K562 (cell line): Measurements from ENCODE around the gene WNT11. TPM values are rescaled to one million over a fixed set of nuclear protein-coding genes. Genes with fewer than 3 reads are reported as not detected.
A peak's percentile ranks its signal among the peaks of the same experiment; 100 is the strongest.

ENCODE experiments used
- CHAMP1 ChIP-seq: fragments of 450-650 bp; IDR thresholded peaks from 2 replicates; pipeline ENCODE4 v1.6.1; 2016; ENCODE audit warnings: mild to moderate bottlenecking
- EP400 ChIP-seq: fragments of 450-650 bp; IDR thresholded peaks from 2 replicates; pipeline ENCODE4 v1.6.1; 2017; ENCODE audit warnings: antibody characterized with exemption, mild to moderate bottlenecking, moderate library complexity
- GATAD2B ChIP-seq: fragments of 450-650 bp; IDR thresholded peaks from 2 replicates; pipeline ENCODE4 v1.6.1; 2017; ENCODE audit warnings: mild to moderate bottlenecking, borderline replicate concordance
- GTF2E2 ChIP-seq: fragments of 200-800 bp; sonication (Bioruptor generic); IDR thresholded peaks from 2 replicates; pipeline ENCODE4 v1.6.1; 2016; ENCODE audit warnings: missing genetic modification characterization, missing compliant biosample characterization
- HCFC1 ChIP-seq: IDR thresholded peaks from 2 replicates; pipeline ENCODE4 v1.6.1; 2012; ENCODE audit warnings: low read depth, low read length, improper control_type of control experiment
- ILK ChIP-seq: fragments of 450-650 bp; IDR thresholded peaks from 2 replicates; pipeline ENCODE4 v1.6.1; 2016; ENCODE audit warnings: missing genetic modification characterization, low read depth, mild to moderate bottlenecking, missing compliant biosample characterization, moderate library complexity, borderline replicate concordance
- MAFK ChIP-seq: IDR thresholded peaks from 2 replicates; pipeline ENCODE4 v1.6.1; 2011; ENCODE audit warnings: low read length, improper control_type of control experiment
- NR2C1 ChIP-seq, 2 experiments: fragments of 450-650 bp; IDR thresholded peaks; 2 replicates each; pipeline ENCODE4 v1.6.1; 2017; ENCODE audit warnings: mild to moderate bottlenecking in 2 of 2, antibody characterized with exemption in 1 of 2, inconsistent platforms in 1 of 2, missing compliant biosample characterization in 1 of 2, missing genetic modification characterization in 1 of 2
- POLR2G ChIP-seq: fragments of 200-400 bp; formaldehyde crosslinking; IDR thresholded peaks from 2 replicates; pipeline ENCODE4 v1.6.1; 2017; ENCODE audit warnings: low read depth, mild to moderate bottlenecking, antibody characterized with exemption, low read length, moderate library complexity
- SIN3B ChIP-seq: fragments of 450-650 bp; IDR thresholded peaks from 2 replicates; pipeline ENCODE4 v1.6.1; 2017; ENCODE audit warnings: low read depth, mild to moderate bottlenecking, moderate library complexity
- SRF ChIP-seq, 2 experiments: fragments of 250-450, 450-650 bp in 1 of 2; sonication (Bioruptor Pico) in 1 of 2; sonication (generic) in 1 of 2; formaldehyde crosslinking; IDR thresholded peaks; 2 replicates each; pipeline versions ENCODE4 v1.5.0 to v1.5.1; 2020 to 2022; ENCODE audit warnings: mild to moderate bottlenecking in 1 of 2, missing genetic modification reagents in 1 of 2
- ZNF175 ChIP-seq: fragments of 200-800 bp; sonication (Bioruptor generic); IDR thresholded peaks from 2 replicates; pipeline ENCODE4 v1.6.1; 2016; ENCODE audit warnings: low read depth, mild to moderate bottlenecking, missing genetic modification characterization, missing compliant biosample characterization
- ZNF217 ChIP-seq: sonication (generic); formaldehyde crosslinking; IDR thresholded peaks from 2 replicates; pipeline ENCODE4 v1.8.0; 2022; ENCODE audit warnings: mild to moderate bottlenecking, missing genetic modification reagents
- ZNF224 ChIP-seq: sonication (generic); formaldehyde crosslinking; IDR thresholded peaks from 2 replicates; pipeline ENCODE4 v1.8.0; 2022; ENCODE audit warnings: mild to moderate bottlenecking, missing genetic modification reagents
- ZNF354B ChIP-seq: fragments of 250-450 bp; sonication (Bioruptor Pico); IDR thresholded peaks from 2 replicates; pipeline ENCODE4 v1.4.0; 2020
- ZNF445 ChIP-seq: fragments of 250-450 bp; sonication (Bioruptor Pico); IDR thresholded peaks from 2 replicates; pipeline ENCODE4 v1.4.0; 2020; ENCODE audit warnings: low read depth, mild to moderate bottlenecking, moderate library complexity
- ZNF644 ChIP-seq: fragments of 200-800 bp; sonication (Bioruptor generic); IDR thresholded peaks from 2 replicates; pipeline ENCODE4 v1.6.1; 2016; ENCODE audit warnings: low read depth, missing genetic modification characterization, missing compliant biosample characterization
- polyA plus RNA-seq, 8 experiments: library from polyadenylated mRNA; depleted of rRNA in 4 of 8; stranded (reverse) in 5 of 8; unstranded in 3 of 8; fragments of >200 nt; fragmentation: Nextera tagmentation in 2 of 8; fragmentation: Illumina TruSeq in 1 of 8; extraction: Ambion mirVana in 2 of 8; extraction: Trizol in 1 of 8; gene quantifications; 2 replicates each; pipeline versions ENCODE4 v1.2.1 to v1.2.3, GENCODE V29; 2011 to 2014; ENCODE audit warnings: inconsistent platforms in 1 of 8, missing spikeins in 1 of 8
- total RNA-seq, 7 experiments: library from RNA; depleted of rRNA in 6 of 7; stranded (reverse); fragments of >200 nt in 6 of 7; fragmentation: Illumina TruSeq in 2 of 7; extraction: Trizol in 2 of 7; gene quantifications; 2 replicates each; pipeline versions ENCODE4 v1.2.1 to v1.2.3, GENCODE V29; 2011 to 2021; ENCODE audit warnings: low replicate concordance in 1 of 7
- TF ChIP-seq, protein P1 (sequence below): sonication (generic); formaldehyde crosslinking; IDR thresholded peaks from 2 replicates; pipeline ENCODE4 v1.8.0; 2022; ENCODE audit warnings: mild to moderate bottlenecking, missing genetic modification reagents, borderline replicate concordance

WNT11 gene
- total and polyA plus RNA-seq, 9 of the 15 experiments (the other 6 are each of a cell fraction or from before 2014, with no cell fraction given), result 0.03 to 0.20 (median 0.09) TPM; not detected in 4

DNA sequence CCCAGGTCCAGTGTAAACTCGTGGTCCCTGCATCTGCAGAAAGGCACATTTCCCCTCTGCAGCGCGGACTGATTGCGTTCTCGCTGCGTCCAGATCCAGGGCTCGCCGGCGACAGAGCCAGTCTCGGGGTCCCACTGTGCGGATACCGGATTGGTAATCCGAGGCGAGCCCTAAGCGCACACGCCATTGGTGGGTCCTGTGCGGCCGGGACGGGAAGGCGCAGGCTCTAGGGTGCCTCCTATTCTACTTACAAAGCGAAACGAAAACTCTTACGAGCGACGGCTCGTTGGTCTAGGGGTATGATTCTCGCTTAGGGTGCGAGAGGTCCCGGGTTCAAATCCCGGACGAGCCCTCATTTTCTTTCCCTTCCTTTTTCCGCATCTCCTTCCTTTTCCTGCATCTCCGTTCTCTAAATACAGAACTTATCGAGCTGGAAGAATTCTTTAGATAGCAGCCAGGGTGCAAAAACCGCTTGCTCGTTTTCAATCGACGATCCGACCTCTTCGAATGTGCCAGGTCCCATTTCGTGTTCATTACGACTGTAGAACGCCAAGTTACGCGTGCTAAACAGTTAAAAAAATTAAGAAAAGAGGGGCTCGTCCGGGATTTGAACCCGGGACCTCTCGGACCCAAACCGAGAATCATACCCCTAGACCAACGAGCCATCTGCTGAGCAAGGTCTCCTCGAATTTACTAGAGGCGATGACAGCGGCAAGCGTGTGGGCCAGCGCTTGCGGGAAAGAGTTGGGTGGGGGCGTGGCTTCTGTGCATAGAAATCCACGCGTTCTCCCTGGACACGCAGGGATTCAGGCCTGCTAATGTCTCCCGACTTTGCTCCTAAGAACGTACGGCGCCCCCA, 29.2 kb upstream of the WNT11 start (continued):
- TF ChIP-seq ILK (no peak), HCFC1 (peak; percentile 59), ZNF354B (no peak), EP400 (peak; percentile 89; the same call in 1 of the 2 replicates), GTF2E2 (peak; percentile 77; the same call in 1 of the 2 replicates), GATAD2B (0 out of 2 replicates have a peak, but pooled peaks have one; percentile 8), ZNF445 (CRISPR knock-in tag) (no peak), ZNF644 (tag) (peak; percentile 80; the same call in 1 of the 2 replicates), ZNF175 (CRISPR knock-in tag) (peak; percentile 64; the same call in 1 of the 2 replicates), NR2C1 (IDR thresholded peaks at IDR 0.05) (no peak), NR2C1 (tag; IDR thresholded peaks at IDR 0.05) (0 out of 2 replicates have a peak, but pooled peaks have one; percentile 17), SRF (CRISPR knock-in tag; IDR thresholded peaks at IDR 0.05) (peak in 1 of 2 experiments; percentile 54; a peak in 1 of 4 replicates), SIN3B (peak; percentile 48; the same call in 1 of the 2 replicates), ZNF224 (0 out of 2 replicates have a peak, but pooled peaks have one; percentile 63), MAFK (peak; percentile 42), POLR2G (peak; percentile 87), CHAMP1 (peak; percentile 83; the same call in 1 of the 2 replicates), ZNF217 (0 out of 2 replicates have a peak, but pooled peaks have one; percentile 73)
- TF ChIP-seq, protein P1, sequence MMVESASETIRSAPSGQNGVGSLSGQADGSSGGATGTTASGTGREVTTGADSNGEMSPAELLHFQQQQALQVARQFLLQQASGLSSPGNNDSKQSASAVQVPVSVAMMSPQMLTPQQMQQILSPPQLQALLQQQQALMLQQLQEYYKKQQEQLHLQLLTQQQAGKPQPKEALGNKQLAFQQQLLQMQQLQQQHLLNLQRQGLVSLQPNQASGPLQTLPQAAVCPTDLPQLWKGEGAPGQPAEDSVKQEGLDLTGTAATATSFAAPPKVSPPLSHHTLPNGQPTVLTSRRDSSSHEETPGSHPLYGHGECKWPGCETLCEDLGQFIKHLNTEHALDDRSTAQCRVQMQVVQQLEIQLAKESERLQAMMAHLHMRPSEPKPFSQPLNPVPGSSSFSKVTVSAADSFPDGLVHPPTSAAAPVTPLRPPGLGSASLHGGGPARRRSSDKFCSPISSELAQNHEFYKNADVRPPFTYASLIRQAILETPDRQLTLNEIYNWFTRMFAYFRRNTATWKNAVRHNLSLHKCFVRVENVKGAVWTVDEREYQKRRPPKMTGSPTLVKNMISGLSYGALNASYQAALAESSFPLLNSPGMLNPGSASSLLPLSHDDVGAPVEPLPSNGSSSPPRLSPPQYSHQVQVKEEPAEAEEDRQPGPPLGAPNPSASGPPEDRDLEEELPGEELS, result peak; percentile 55; the same call in 1 of the 2 replicates
